Endodermal cell (in vitro differentiated cells): ENCODE measurements around the gene CLCN7. TPM values are rescaled to one million over a fixed set of nuclear protein-coding genes. Genes with fewer than 3 reads are reported as not detected.

Source experiments
- DNase-seq: peaks from one replicate; pipeline ENCODE4 v3.0.0-alpha.2; 2017
- H3K27ac ChIP-seq: 2 replicates; pipeline ENCODE4 v1.5.1; 2013; ENCODE audit warnings: mild to moderate bottlenecking, low read depth, low read length, moderate library complexity
- H3K27me3 ChIP-seq: 2 replicates; pipeline ENCODE4 v1.6.1; 2013; ENCODE audit warnings: mild to moderate bottlenecking, low read length, moderate library complexity; ENCODE audit not compliant: insufficient read depth, control insufficient read depth, poor library complexity, severe bottlenecking
- H3K36me3 ChIP-seq: 2 replicates; pipeline ENCODE4 v1.7.0; 2013; ENCODE audit warnings: mild to moderate bottlenecking, low read length, moderate library complexity; ENCODE audit not compliant: control insufficient read depth, insufficient read depth
- H3K4me1 ChIP-seq: one replicate; pipeline ENCODE4 v1.7.0; 2013; ENCODE audit warnings: low read length; ENCODE audit not compliant: control insufficient read depth, insufficient read depth
- H3K4me3 ChIP-seq: 2 replicates; pipeline ENCODE4 v1.5.1; 2013; ENCODE audit warnings: mild to moderate bottlenecking, low read length, moderate library complexity
- H3K9ac ChIP-seq: 2 replicates; pipeline ENCODE4 v1.6.1; 2013; ENCODE audit warnings: mild to moderate bottlenecking, low read length, moderate library complexity; ENCODE audit not compliant: poor library complexity, severe bottlenecking; ENCODE audit errors: extremely low read depth
- H3K9me3 ChIP-seq: 2 replicates; pipeline ENCODE4 v1.6.1; 2013; ENCODE audit warnings: mild to moderate bottlenecking, low read length, moderate library complexity; ENCODE audit not compliant: control insufficient read depth
- H3K27ac Mint-ChIP-seq: 2 replicates; pipeline ENCODE4 v1.8.0; 2020; ENCODE audit warnings: mixed read lengths
- H3K27me3 Mint-ChIP-seq: 2 replicates; pipeline ENCODE4 v1.8.0; 2021; ENCODE audit warnings: mild to moderate bottlenecking, mixed read lengths; ENCODE audit not compliant: insufficient read depth
- H3K36me3 Mint-ChIP-seq: 2 replicates; pipeline ENCODE4 v1.8.0; 2020; ENCODE audit warnings: low read depth, mixed read lengths
- H3K4me1 Mint-ChIP-seq: 2 replicates; pipeline ENCODE4 v1.8.0; 2020; ENCODE audit warnings: mixed read lengths
- H3K4me3 Mint-ChIP-seq: 2 replicates; pipeline ENCODE4 v1.8.0; 2020; ENCODE audit warnings: mild to moderate bottlenecking, moderate library complexity, mixed read lengths
- H3K9me3 Mint-ChIP-seq: 2 replicates; pipeline ENCODE4 v1.8.0; 2020; ENCODE audit warnings: mild to moderate bottlenecking, mixed read lengths
- CTCF ChIP-seq: fragments of 200-600 bp; sonication (generic); conservative IDR thresholded peaks from 2 replicates; pipeline ENCODE4 v1.5.0; 2021; ENCODE audit warnings: antibody characterized with exemption, mild to moderate bottlenecking
- WGBS, 2 experiments: methylation state at CpG; one replicate each; pipeline versions ENCODE4 v1.1.5 to v1.1.7; 2013; ENCODE audit warnings: missing lambda C conversion rate in 2 of 2, mixed read lengths in 1 of 2; ENCODE audit not compliant: insufficient coverage in 1 of 2, insufficient read length in 1 of 2; 5-methylcytosine and 5-hydroxymethylcytosine counted together
- total RNA-seq, 2 donors: library from RNA; stranded (reverse); fragmentation: NEBNext Ultra II Directional in 1 of 2; extraction: Animal tissue kit (Norgen Biotek cat#: 25700) in 1 of 2; gene quantifications; 2 replicates in 1 of 2; 3 replicates in 1 of 2; pipeline ENCODE4 v1.2.1, GENCODE V29; 2021

The CLCN7 gene
- total RNA-seq, 2 donors from 2014 or later, result 94.4 to 96.7 TPM

GRCh38 chr16:1412847-1413246 lies 62.0 kb downstream of the CLCN7 start:
- Histone ChIP-seq H3K4me3 (no peak overlapping the region), H3K9me3 (no peaks in the 10 kb centered on the region), H3K4me1 (no peaks in the 10 kb centered on the region), H3K27ac (no peak overlapping the region), H3K36me3 (peaks cover 5% of the 10 kb centered on the region), H3K27me3 (no peaks in the 10 kb centered on the region), H3K9ac (no peak overlapping the region)
- Mint-ChIP-seq H3K4me1 (no peaks in the 10 kb centered on the region), H3K36me3 (peaks cover 11% of the 10 kb centered on the region), H3K9me3 (no peaks in the 10 kb centered on the region), H3K27ac (no peak overlapping the region), H3K4me3 (no peak overlapping the region), H3K27me3 (no peaks in the 10 kb centered on the region)
- DNase-seq, result no peak
- no peak for TF ChIP-seq CTCF
- 89% methylated on average over 2 of the region's 2 CpGs; no CpG with 5 or more reads in 1 of the 2 experiments for whole genome bisulfite sequencing, 2 experiments

GRCh38 chr16:1408171-1408837 lies 66.5 kb downstream of the CLCN7 start:
- 1 to 4% methylated on average over 22 to 41 of the region's 42 CpGs for WGBS, 2 experiments
- no peak for TF ChIP-seq CTCF
- H3K4me1 Mint-ChIP-seq, result no peaks in the 10 kb centered on the region
- Histone ChIP-seq H3K4me3 (peak overlapping the region; percentile 81), H3K27me3 (no peaks in the 10 kb centered on the region), H3K27ac (peak overlapping the region; percentile 91), H3K36me3 (peaks cover 5% of the 10 kb centered on the region), H3K9ac (peak overlapping the region; percentile 30), H3K4me1 (no peaks in the 10 kb centered on the region), H3K9me3 (no peaks in the 10 kb centered on the region)
- H3K27me3 Mint-ChIP-seq, result no peaks in the 10 kb centered on the region
- peak overlapping the region; percentile 61 for H3K4me3 Mint-ChIP-seq
- peak overlapping the region; percentile 68 for H3K27ac Mint-ChIP-seq
- peak; percentile 96 for DNase-seq
- H3K9me3 Mint-ChIP-seq, result no peaks in the 10 kb centered on the region
- peaks cover 16% of the 10 kb centered on the region for H3K36me3 Mint-ChIP-seq

GRCh38 chr16:1407753-1408152 lies 67.1 kb downstream of the CLCN7 start:
- H3K4me3 ChIP-seq, result no peak overlapping the region
- no peaks in the 10 kb centered on the region for H3K27me3 Mint-ChIP-seq
- peaks cover 3% of the 10 kb centered on the region for H3K36me3 ChIP-seq
- H3K36me3 Mint-ChIP-seq, result peaks cover 17% of the 10 kb centered on the region
- no peaks in the 10 kb centered on the region for H3K27me3 ChIP-seq
- H3K4me3 Mint-ChIP-seq, result peak overlapping the region; percentile 61
- H3K9me3 Mint-ChIP-seq, result no peaks in the 10 kb centered on the region
- H3K27ac ChIP-seq, result peak overlapping the region; percentile 91
- H3K27ac Mint-ChIP-seq, result peak overlapping the region; percentile 55
- 70 to 74% methylated on average over 11 of the region's 11 CpGs for WGBS, 2 experiments
- no peaks in the 10 kb centered on the region for H3K9me3 ChIP-seq
- H3K4me1 ChIP-seq, result no peaks in the 10 kb centered on the region
- no peak for TF ChIP-seq CTCF
- H3K4me1 Mint-ChIP-seq, result no peaks in the 10 kb centered on the region
- no peak overlapping the region for H3K9ac ChIP-seq
- DNase-seq, result no peak
